Measurements from ENCODE around the gene REM2.

REM2 gene

GRCh38 chr14:22896760-22897159, 13.7 kb downstream of the REM2 start:
- TF ChIP-seq MYC (IDR thresholded peaks at IDR 0.05; ENCODE audit: low read depth, low read length): no peak
- no peak for TF ChIP-seq POLR2A (IDR thresholded peaks at IDR 0.05; ENCODE audit: extremely low read depth, insufficient read length)
- TF ChIP-seq, protein P1, sequence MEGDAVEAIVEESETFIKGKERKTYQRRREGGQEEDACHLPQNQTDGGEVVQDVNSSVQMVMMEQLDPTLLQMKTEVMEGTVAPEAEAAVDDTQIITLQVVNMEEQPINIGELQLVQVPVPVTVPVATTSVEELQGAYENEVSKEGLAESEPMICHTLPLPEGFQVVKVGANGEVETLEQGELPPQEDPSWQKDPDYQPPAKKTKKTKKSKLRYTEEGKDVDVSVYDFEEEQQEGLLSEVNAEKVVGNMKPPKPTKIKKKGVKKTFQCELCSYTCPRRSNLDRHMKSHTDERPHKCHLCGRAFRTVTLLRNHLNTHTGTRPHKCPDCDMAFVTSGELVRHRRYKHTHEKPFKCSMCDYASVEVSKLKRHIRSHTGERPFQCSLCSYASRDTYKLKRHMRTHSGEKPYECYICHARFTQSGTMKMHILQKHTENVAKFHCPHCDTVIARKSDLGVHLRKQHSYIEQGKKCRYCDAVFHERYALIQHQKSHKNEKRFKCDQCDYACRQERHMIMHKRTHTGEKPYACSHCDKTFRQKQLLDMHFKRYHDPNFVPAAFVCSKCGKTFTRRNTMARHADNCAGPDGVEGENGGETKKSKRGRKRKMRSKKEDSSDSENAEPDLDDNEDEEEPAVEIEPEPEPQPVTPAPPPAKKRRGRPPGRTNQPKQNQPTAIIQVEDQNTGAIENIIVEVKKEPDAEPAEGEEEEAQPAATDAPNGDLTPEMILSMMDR (IDR thresholded peaks at IDR 0.05; ENCODE audit: low read depth, low read length): no peak
- TF ChIP-seq MAX (IDR thresholded peaks at IDR 0.05; ENCODE audit: low read depth, low read length): no peak
- H3K4me3 ChIP-seq (ENCODE audit: low read depth, low read length): no peak overlapping the region
- DNase-seq (ENCODE audit: low read depth): no peak

- TF ChIP-seq MYC (IDR thresholded peaks at IDR 0.05; ENCODE audit: low read depth, low read length) (no peak), MAX (IDR thresholded peaks at IDR 0.05; ENCODE audit: low read depth, low read length) (no peak), POLR2A (IDR thresholded peaks at IDR 0.05; ENCODE audit: extremely low read depth, insufficient read length) (no peak)
- TF ChIP-seq, protein P1 (IDR thresholded peaks at IDR 0.05; ENCODE audit: low read depth, low read length): no peak
- H3K4me3 ChIP-seq (ENCODE audit: low read depth, low read length): no peak overlapping the region
- no peak for DNase-seq (ENCODE audit: low read depth)
Measured at GRCh38 chr14:22897357-22897756, 14.3 kb downstream of the REM2 start.

DNA sequence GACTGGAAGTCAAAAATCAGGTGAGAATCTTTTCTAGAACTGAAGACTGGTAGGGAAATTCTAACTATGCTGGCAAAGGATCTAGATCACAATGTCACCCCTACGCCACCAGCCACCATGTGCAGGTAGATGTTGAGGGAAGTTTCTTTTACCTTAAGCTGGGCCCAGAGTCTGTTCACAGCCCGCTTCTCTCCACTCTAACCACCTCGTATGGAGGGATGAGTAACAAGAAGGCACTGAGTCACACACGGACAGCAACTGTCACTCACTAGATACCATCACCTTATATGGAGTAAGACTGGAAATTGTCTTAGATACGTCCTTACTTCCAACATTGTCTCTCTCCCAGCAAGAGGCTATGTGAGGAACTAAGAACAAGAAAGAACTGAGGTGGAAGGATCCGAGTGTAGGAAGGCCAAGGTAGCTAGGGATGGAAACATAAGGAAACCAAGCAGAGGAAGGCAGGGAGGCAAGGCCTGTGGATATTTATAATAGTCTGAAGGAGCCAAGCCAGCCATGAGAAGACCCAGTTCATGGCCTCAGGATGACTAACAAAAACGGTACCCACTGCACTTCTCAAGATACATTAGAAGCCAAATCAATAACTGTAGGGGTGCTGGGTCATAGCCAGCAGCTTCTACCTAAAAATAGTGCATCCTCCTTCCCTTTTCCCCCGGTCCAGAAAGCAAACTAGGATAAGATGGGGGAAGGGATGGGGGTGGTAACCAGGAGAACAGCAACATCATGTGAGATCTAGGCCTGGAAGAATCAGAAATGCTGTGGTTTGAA, 15.5 kb downstream of the REM2 start:
- TF ChIP-seq POLR2A (IDR thresholded peaks at IDR 0.05; ENCODE audit: extremely low read depth, insufficient read length): no peak
- TF ChIP-seq MAX (IDR thresholded peaks at IDR 0.05; ENCODE audit: low read depth, low read length): no peak
- TF ChIP-seq MYC (IDR thresholded peaks at IDR 0.05; ENCODE audit: low read depth, low read length): no peak
- TF ChIP-seq, protein P1 (IDR thresholded peaks at IDR 0.05; ENCODE audit: low read depth, low read length): no peak
- no peak overlapping the region for H3K4me3 ChIP-seq (ENCODE audit: low read depth, low read length)
- no peak for DNase-seq (ENCODE audit: low read depth)

DNA sequence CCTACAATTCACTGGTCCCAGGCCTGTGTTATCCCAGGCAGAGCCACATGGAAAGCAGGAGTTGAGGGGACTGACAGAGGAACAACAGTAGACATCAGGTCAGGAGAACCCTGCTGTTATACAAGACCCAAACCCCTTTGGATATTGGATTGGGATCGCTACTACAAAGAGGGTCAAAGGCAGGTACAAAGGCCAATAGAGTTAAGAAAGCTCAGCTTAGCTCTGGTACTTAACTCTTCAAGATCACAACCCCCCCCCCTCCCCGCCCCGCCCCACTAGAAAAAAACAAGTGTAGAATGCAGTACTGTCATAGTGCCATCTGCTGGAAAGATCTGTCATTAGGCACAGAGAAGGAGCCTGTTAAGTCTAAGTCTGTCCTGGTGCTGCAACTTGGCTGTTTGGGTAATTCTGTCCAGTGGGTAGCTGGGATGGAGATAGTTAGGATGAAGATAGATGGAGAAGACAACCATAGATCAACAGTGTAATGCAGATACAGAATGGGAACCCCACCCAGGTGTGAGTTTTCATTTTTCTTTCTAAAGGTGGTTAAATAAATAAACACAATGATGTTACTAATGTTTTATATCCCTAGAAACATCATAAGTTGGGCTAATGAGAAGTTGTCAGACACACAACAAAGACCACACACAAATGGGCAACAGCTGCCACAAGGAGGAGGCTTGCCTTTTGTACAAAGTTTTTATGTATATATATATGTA, 17.2 kb downstream of the REM2 start:
- no peak for TF ChIP-seq MYC (IDR thresholded peaks at IDR 0.05; ENCODE audit: low read depth, low read length)
- TF ChIP-seq, protein P1 (IDR thresholded peaks at IDR 0.05; ENCODE audit: low read depth, low read length): peak; percentile 42
- no peak overlapping the region for H3K4me3 ChIP-seq (ENCODE audit: low read depth, low read length)
- peak; percentile 68 for DNase-seq (ENCODE audit: low read depth)

DNA sequence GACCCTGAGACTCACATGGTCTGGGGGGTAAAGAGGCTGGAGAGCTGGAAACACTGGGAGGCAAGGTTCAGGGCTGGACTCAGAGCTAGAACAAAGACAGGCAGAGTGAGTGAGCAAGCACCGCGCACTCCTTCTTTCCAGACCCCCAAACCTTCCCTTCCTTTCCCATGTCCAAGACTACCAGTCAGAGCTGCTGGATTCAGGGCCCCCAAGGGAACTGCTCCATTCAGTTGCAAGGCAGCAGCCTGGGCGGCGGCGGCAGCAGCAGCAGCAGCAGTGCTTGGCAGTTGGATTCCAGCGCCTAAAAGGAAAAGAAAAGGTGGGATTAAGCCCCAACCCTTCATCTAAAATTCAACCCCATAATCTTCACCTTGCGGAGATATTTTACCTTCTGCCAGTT, 18.8 kb downstream of the REM2 start:
- TF ChIP-seq, protein P1 (IDR thresholded peaks at IDR 0.05; ENCODE audit: low read depth, low read length): no peak
- TF ChIP-seq MAX (IDR thresholded peaks at IDR 0.05; ENCODE audit: low read depth, low read length): no peak
- no peak overlapping the region for H3K4me3 ChIP-seq (ENCODE audit: low read depth, low read length)
- DNase-seq (ENCODE audit: low read depth): no peak

All from NB4 (cell line).